Skeletal muscle satellite cell (primary cell): ENCODE data around the gene ARIH1.

Source experiments
- H3K27me3 ChIP-seq: 2 replicates; pipeline ENCODE4 v1.7.0; 2013; ENCODE audit warnings: low read length; ENCODE audit not compliant: control insufficient read depth, insufficient read depth
- H3K36me3 ChIP-seq: 2 replicates; pipeline ENCODE4 v1.7.0; 2013; ENCODE audit warnings: mild to moderate bottlenecking, control low read depth, low read length; ENCODE audit not compliant: insufficient read depth
- H3K4me1 ChIP-seq: 2 replicates; pipeline ENCODE4 v1.7.0; 2013; ENCODE audit warnings: low read length; ENCODE audit not compliant: control insufficient read depth, insufficient read depth
- H3K4me2 ChIP-seq: 2 replicates; pipeline ENCODE4 v1.7.0; 2013; ENCODE audit warnings: mild to moderate bottlenecking, low read length
- H3K4me3 ChIP-seq: 2 replicates; pipeline ENCODE4 v1.7.0; 2013; ENCODE audit warnings: low read length
- H3K9ac ChIP-seq: 2 replicates; pipeline ENCODE4 v1.7.0; 2013; ENCODE audit warnings: mild to moderate bottlenecking, low read depth, low read length, moderate library complexity
- H3K9me3 ChIP-seq: replicated peaks from 2 replicates; pipeline ENCODE4 v1.7.0; 2013; ENCODE audit warnings: mild to moderate bottlenecking, control low read depth, low read length

Gene ARIH1

DNA sequence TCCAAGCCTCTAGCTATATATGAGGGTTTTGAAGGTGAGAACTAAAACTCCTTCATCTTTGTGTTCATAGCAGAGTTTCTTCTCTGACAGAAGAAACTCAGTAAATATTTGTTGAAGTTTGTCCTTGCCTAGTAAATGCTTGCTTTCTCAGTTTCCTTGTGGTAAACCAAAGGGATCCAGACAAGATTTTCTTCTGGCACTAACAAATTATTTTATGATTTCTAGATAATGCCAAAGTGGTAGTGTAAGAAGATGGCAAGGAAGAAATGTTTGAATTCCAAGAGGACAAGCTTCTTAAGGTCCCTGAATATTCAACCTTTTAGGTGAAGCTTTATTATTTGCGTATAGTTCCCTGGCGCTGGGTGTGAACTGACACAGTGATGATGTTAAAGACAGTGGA is 14.4 kb downstream of the ARIH1 start:
- no peak overlapping the region for H3K9ac ChIP-seq
- H3K9me3 ChIP-seq = no peaks in the 10 kb centered on the region
- no peak overlapping the region for H3K4me2 ChIP-seq
- peaks cover 43% of the 10 kb centered on the region for H3K4me1 ChIP-seq
- H3K27me3 ChIP-seq = no peaks in the 10 kb centered on the region
- H3K36me3 ChIP-seq = peaks cover 4% of the 10 kb centered on the region
- H3K4me3 ChIP-seq = no peak overlapping the region

DNA sequence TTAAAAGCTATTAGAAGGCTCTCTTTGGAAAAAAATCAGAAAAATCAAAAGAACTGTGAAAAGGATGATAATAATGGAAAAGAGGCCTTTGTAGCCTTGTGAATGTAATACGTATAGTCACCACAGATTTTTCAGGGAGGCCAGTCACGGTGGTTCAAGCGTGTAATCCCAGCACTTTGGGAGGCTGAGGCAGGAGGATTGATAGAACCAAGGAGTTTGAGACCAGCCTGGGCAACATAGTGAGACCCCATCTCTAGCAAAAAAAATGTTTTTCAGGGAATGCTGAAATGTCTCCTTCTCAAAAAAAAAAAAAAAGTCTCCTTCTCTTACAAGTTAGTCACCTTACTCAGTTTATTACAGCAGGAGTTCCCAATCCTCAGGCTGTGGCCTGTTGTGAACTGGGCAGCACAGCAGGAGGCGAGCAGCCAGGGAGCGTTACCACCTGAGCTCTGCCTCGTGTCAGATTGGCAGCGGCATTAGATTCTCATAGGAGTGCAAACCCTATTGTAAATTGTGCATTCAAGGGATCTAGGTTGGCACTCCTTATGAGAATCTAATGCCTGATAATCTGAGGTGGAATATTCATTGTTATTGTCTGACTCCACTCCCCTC is 15.9 kb downstream of the ARIH1 start:
- Histone ChIP-seq H3K4me1 (peaks cover 43% of the 10 kb centered on the region), H3K27me3 (no peaks in the 10 kb centered on the region), H3K9ac (no peak overlapping the region), H3K36me3 (peaks cover 4% of the 10 kb centered on the region), H3K4me3 (no peak overlapping the region), H3K4me2 (no peak overlapping the region), H3K9me3 (no peaks in the 10 kb centered on the region)

DNA sequence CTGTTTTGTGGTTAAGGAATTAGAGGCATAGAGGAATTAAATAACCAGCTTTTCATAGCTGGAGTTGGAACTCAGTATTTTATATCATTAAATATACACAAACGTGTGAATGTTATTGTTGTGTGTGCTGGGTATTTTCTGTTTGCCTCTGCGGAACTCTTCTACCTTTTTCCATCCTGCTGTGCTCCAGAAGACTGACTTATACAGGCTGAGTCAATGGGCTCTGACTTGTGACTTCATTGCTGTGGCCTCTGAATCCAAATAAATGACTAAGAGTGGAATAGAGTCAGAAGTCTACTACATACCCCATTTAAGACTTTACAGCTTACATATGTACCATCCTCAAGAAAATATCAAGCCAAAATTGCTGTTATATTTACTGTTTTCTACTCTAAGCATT is 17.6 kb downstream of the ARIH1 start:
- H3K27me3 ChIP-seq = no peaks in the 10 kb centered on the region
- peak overlapping the region; percentile 58 for H3K4me2 ChIP-seq
- peaks cover 4% of the 10 kb centered on the region for H3K36me3 ChIP-seq
- H3K4me1 ChIP-seq = peaks cover 34% of the 10 kb centered on the region
- H3K9ac ChIP-seq = no peak overlapping the region
- H3K4me3 ChIP-seq = no peak overlapping the region
- H3K9me3 ChIP-seq = no peaks in the 10 kb centered on the region

- Histone ChIP-seq H3K9ac (no peak overlapping the region), H3K4me3 (no peak overlapping the region), H3K9me3 (no peaks in the 10 kb centered on the region), H3K27me3 (no peaks in the 10 kb centered on the region), H3K4me2 (peak overlapping the region; percentile 26), H3K36me3 (peaks cover 4% of the 10 kb centered on the region), H3K4me1 (peaks cover 25% of the 10 kb centered on the region)
Measured at GRCh38 chr15:72492733-72493132, 18.6 kb downstream of the ARIH1 start.

- Histone ChIP-seq H3K4me2 (no peak overlapping the region), H3K4me1 (peaks cover 23% of the 10 kb centered on the region), H3K4me3 (no peak overlapping the region), H3K9me3 (no peaks in the 10 kb centered on the region), H3K27me3 (no peaks in the 10 kb centered on the region), H3K9ac (no peak overlapping the region), H3K36me3 (peaks cover 4% of the 10 kb centered on the region)
Measured at GRCh38 chr15:72493220-72493619, 19.1 kb downstream of the ARIH1 start.

- Histone ChIP-seq H3K4me3 (no peak overlapping the region), H3K36me3 (peaks cover 5% of the 10 kb centered on the region), H3K4me1 (peaks cover 23% of the 10 kb centered on the region), H3K27me3 (no peaks in the 10 kb centered on the region), H3K9ac (no peak overlapping the region), H3K9me3 (no peaks in the 10 kb centered on the region), H3K4me2 (no peak overlapping the region)
Measured at GRCh38 chr15:72495007-72495406, 20.9 kb downstream of the ARIH1 start.

GRCh38 chr15:72496783-72497182 is 22.7 kb downstream of the ARIH1 start:
- Histone ChIP-seq H3K4me1 (peaks cover 15% of the 10 kb centered on the region), H3K9ac (no peak overlapping the region), H3K4me2 (no peak overlapping the region), H3K36me3 (peaks cover 10% of the 10 kb centered on the region), H3K27me3 (no peaks in the 10 kb centered on the region), H3K4me3 (no peak overlapping the region), H3K9me3 (no peaks in the 10 kb centered on the region)

DNA sequence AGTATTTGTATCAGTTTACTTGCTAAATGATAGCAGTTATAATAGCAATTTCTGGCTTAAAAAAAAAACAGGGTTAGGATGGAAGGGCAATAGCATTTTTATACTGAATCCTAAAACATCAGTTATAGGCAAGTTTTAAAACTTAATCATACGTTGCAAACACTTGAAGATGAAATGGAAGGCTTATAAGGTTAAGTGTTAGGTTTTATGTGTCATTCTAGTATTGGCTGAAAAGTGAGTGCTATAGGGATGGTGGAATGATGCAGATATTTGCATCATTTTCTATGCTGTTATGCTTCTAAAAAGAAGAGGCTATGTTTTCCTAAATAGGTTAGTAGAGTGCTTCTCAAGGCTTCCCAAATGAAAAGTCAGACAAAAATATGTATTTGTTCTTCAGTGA is 23.3 kb downstream of the ARIH1 start:
- H3K27me3 ChIP-seq = no peaks in the 10 kb centered on the region
- no peak overlapping the region for H3K4me2 ChIP-seq
- peaks cover 10% of the 10 kb centered on the region for H3K36me3 ChIP-seq
- no peak overlapping the region for H3K9ac ChIP-seq
- H3K4me1 ChIP-seq = peaks cover 10% of the 10 kb centered on the region
- H3K9me3 ChIP-seq = no peaks in the 10 kb centered on the region
- no peak overlapping the region for H3K4me3 ChIP-seq

DNA sequence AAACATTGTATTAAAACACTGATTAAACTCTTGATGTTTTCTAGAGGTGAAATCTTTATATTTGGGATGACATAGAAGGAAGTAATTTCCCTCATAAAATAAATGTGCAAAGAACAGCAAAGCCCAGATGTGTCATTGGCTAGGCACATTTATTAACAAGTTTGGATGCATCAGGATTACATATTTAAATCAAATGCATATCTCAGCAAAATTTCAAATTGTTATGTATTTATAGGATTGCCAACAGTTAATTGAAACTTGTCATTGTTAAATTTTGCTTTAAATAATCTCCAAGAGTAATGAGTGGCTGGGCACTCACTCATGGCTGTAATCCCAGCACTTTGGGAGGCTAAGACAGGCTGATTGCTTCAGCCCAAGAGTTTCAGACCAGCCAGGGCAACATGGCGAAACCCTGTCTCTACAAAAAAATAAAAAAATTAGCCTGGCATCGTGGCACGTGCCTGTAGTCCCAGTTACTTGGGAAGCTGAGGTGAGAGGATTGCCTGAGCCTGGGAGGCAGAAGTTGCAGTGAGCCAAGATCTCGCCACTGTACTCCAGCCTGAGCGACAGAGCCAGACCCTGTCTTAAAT is 28.2 kb downstream of the ARIH1 start:
- no peak overlapping the region for H3K4me2 ChIP-seq
- no peak overlapping the region for H3K9ac ChIP-seq
- no peaks in the 10 kb centered on the region for H3K9me3 ChIP-seq
- H3K27me3 ChIP-seq = no peaks in the 10 kb centered on the region
- H3K4me1 ChIP-seq = no peaks in the 10 kb centered on the region
- H3K36me3 ChIP-seq = peaks cover 10% of the 10 kb centered on the region
- H3K4me3 ChIP-seq = no peak overlapping the region

DNA sequence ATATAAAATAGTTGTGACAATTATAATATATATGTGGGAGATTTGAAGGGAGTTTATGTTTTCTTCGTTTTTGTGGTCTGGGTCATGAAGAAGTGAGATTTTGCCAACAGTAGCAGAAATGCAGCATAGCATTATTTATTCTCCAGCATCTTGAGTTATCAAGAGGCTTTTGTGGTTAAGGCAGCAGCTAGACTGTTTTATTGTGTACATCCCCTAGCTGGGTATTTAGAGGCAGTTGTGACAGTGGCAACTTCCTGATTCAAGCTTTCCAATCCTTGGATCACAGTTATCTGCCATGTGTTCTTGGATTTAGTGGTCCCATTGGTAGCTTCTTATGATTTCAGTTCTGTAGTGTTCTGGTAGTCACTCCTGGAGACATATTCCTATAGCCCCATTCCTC is 29.0 kb downstream of the ARIH1 start:
- Histone ChIP-seq H3K9me3 (no peaks in the 10 kb centered on the region), H3K4me2 (no peak overlapping the region), H3K9ac (no peak overlapping the region), H3K4me3 (no peak overlapping the region), H3K36me3 (peaks cover 10% of the 10 kb centered on the region), H3K27me3 (no peaks in the 10 kb centered on the region), H3K4me1 (no peaks in the 10 kb centered on the region)

DNA sequence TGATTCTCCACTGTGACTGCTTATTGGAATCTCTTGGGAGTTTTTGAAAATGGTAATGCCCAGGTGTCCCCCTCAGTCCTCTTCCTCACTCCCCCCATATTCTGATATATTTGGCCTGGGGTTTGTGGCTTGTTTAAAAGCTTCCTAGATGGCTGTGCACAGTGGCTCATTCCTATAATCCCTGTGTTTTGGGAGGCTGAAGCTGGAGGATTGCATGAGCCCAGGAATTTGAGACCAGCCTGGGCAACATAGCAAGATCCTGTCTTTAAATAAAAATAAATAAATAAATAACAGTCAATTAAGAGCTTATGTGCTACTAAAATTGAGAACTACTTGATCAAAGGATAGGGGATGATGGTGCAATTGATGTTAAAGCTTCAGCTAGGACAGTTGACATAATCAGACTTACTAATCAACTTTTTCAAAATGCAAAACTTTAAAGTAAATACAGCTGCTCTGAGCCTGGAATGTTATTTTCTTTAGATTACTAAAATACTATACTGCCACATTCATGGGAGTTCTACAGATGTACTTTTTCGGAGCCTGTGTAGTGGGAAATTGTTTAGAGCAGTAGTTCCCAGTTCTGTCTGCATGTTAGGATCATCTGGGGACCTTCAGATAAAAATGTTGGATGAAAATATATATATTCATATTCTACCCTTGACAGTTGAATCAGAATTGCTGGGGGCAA is 33.4 kb downstream of the ARIH1 start:
- Histone ChIP-seq H3K9me3 (no peaks in the 10 kb centered on the region), H3K27me3 (no peaks in the 10 kb centered on the region), H3K4me2 (no peak overlapping the region), H3K36me3 (no peaks in the 10 kb centered on the region), H3K4me3 (no peak overlapping the region), H3K4me1 (no peaks in the 10 kb centered on the region), H3K9ac (no peak overlapping the region)

DNA sequence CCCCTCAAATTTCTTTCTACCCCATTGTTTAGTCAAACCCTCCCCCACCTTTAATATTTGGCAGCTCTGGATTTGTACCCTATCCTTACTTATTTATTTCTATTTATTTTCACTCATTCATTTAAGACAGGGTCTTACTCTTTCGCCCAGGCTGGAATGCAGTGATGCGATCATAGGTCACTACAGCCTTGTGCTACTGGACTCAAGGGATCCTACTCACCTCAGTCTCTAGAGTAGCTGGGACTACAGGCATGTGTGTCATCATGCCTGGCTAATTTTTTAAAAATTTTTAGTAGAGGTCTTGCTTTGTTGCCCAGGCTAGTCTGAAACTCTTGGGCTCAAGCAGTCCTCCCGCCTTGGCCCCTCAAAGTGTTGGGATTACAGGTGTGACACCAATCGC is 35.4 kb downstream of the ARIH1 start:
- Histone ChIP-seq H3K4me2 (no peak overlapping the region), H3K4me3 (no peak overlapping the region), H3K9ac (no peak overlapping the region), H3K4me1 (no peaks in the 10 kb centered on the region), H3K27me3 (no peaks in the 10 kb centered on the region), H3K36me3 (no peaks in the 10 kb centered on the region), H3K9me3 (no peaks in the 10 kb centered on the region)
